HG03196 (cell line): ENCODE data around the gene NHLRC3.
"Not testable (repeated sequence)": the region's sequence is repeated elsewhere in the genome, so short reads cannot be mapped to it uniquely, and the experiment has no call there.

Experiments
- ATAC-seq: cut with Tn5 transposase; IDR thresholded peaks from one replicate; pipeline ENCODE4 v1.9.1; 2021; ENCODE audit not compliant: unreplicated experiment

NHLRC3 gene, protein sequence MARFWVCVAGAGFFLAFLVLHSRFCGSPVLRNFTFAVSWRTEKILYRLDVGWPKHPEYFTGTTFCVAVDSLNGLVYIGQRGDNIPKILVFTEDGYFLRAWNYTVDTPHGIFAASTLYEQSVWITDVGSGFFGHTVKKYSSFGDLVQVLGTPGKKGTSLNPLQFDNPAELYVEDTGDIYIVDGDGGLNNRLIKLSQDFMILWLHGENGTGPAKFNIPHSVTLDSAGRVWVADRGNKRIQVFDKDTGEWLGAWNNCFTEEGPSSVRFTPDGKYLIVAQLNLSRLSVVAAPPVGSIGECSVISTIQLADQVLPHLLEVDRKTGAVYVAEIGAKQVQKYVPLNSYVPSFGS

GRCh38 chr13:39037880-39038568 is at the start of gene NHLRC3, which contains the start of gene PROSER1:
NHLRC3 (plus strand) TSS chr13:39038456; CDS start chr13:39038640, 184 bp downstream.
PROSER1 (minus strand) TSS chr13:39038089; CDS start chr13:39037242, 847 bp downstream.
- ATAC-seq = peak; percentile 81

- no peak for ATAC-seq
Measured at GRCh38 chr13:38990693-38991092, 47.6 kb upstream of the NHLRC3 start, which contains the start of gene STOML3. STOML3 (minus strand) TSS chr13:38990831; CDS start chr13:38990721, 110 bp downstream.

GRCh38 chr13:38993381-38993780 is 44.9 kb upstream of the NHLRC3 start:
- ATAC-seq = no peak

- ATAC-seq = no peak
Measured at GRCh38 chr13:38998739-38999138, 39.5 kb upstream of the NHLRC3 start.

DNA sequence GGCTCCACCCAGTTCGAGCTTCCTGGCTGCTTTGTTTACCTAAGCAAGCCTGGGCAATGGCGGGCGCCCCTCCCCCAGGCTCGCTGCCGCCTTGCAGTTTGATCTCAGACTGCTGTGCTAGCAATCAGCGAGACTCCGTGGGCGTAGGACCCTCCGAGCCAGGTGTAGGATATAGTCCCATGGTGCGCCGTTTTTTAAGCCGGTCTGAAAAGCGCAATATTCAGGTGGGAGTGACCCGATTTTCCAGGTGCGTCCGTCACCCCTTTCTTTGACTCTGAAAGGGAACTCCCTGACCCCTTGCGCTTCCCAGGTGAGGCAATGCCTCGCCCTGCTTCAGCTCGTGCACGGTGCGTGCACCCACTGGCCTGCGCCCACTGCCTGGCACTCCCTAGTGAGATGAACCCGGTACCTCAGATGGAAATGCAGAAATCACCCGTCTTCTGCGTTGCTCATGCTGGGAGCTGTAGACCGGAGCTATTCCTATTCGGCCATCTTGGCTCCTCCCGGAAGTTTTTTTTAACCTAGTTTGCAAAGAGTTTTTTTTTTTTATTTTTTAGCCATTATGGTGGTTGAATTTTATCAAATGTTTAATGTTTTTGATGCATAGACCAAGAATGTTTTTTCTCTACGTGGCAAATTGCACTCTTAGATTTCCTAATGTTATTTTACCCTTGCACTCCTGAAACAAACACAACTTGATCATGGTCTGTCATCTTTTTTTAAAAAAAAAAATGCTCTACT is 31.7 kb upstream of the NHLRC3 start:
- ATAC-seq = not testable (repeated sequence)

- no peak for ATAC-seq
Measured at GRCh38 chr13:39012608-39013007, 25.6 kb upstream of the NHLRC3 start.

DNA sequence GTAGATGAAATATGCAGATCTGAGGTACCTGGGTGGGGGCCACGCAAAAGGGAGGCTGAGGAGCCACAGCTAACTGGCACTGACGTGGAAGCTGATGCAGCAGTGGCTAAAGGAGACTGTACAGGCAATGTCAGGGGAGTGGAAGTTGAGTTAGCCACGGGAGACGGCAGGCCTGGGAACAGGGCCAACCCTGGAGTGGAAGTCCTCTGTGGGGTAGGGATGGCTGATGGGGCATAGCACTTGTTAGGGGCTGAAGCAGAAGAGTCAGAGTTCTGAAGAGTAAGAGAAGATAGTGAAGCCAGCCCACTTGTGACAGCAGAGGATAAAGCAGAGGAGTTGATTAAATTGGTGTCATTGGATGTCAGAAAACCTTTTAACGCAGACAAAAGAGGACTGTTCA is 24.8 kb upstream of the NHLRC3 start:
- no peak for ATAC-seq

GRCh38 chr13:39016087-39016486 is 22.2 kb upstream of the NHLRC3 start:
- ATAC-seq = peak; percentile 90

GRCh38 chr13:39016787-39017186 is 21.5 kb upstream of the NHLRC3 start:
- ATAC-seq = peak; percentile 62

GRCh38 chr13:39020853-39021462 is 17.3 kb upstream of the NHLRC3 start:
- ATAC-seq = no peak

- no peak for ATAC-seq
Measured at GRCh38 chr13:39023316-39023715, 14.9 kb upstream of the NHLRC3 start.

DNA sequence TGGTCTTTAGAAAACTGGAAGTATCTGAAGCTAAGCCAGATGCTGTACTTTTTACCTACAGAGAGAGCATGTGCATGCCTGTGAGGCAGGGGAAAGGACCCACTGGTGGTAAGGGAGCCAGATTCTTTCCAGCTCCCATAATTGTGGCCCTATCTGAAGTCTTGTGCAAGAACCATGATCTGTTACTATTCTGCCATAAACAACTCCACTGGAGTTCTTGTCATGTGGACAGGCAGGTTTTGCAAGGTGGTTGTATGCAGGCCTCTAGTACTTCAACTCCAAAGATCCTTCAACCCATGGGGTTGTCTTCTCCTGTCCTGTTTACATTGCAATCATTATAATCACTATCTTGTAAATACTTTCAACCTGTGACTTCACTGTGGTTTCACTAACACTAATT is 14.5 kb upstream of the NHLRC3 start:
- ATAC-seq = no peak

DNA sequence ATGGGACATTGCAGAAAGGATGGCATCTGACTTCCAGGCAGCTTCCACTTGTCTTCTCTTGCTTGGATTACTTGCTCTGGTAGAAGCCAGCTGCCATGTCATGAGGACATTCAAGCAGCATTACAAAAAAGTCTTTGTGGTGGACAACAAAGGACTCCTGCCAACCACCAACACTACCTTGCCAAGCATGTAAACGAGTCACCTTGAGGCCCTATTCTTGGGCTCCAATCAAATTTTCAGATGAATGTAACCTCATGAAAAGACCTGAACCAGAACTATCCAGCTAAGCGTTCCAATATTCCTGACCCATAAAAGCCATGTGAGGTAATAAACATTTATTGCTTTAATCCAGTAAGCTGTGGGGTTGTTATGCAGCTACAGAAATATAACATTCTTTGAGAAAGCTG is 12.8 kb upstream of the NHLRC3 start:
- ATAC-seq = no peak

- ATAC-seq = no peak
Measured at GRCh38 chr13:39032150-39032549, 6.1 kb upstream of the NHLRC3 start.

GRCh38 chr13:39034085-39034484 is 4.2 kb upstream of the NHLRC3 start:
- no peak for ATAC-seq

GRCh38 chr13:39035204-39035603 is 3.1 kb upstream of the NHLRC3 start:
- no peak for ATAC-seq

GRCh38 chr13:39035799-39036198 is 2.5 kb upstream of the NHLRC3 start:
- ATAC-seq = no peak

DNA sequence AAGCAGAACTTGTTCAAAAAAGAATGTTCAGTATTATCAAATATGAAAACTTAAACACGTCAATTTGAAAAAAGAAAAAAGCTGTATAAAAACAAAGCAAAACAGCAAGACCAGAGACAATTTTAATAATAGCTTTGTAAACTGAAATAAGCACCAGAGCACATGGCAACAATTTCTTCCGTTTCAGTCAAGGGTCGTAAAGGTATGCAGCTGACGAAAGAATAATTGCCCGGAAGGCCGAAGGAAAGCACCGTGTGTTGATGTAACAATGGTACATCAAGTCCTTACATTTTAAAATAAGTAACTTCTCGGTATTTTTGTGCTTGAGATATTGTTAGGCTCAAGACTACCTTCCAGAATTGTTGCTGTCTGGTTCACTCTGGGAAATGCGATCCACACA is 2.0 kb upstream of the NHLRC3 start:
- no peak for ATAC-seq

DNA sequence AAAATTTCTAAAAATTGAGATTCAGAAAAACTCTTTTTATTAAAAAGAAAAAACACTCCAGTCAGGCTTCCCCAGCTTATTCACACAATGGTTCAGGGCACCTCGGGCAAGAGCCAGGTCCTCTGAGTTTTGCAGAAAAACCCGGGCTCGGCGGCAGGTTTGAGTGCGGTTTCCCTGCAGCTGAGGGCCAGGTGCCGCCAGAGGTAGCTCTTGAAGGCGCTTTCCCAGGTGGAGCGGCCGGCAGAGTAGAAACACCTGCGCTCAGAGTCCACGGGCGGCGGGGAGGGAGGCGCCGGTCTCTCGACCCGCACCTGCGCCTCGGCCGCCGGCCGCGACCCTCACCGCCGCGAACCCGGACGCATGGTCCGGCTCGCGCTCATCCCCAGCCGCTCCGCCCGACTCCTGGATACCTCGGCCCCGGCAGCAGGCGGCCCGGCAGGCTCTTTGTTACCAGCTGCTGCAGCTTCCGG is 811 bp upstream of the NHLRC3 start:
- ATAC-seq = no peak

DNA sequence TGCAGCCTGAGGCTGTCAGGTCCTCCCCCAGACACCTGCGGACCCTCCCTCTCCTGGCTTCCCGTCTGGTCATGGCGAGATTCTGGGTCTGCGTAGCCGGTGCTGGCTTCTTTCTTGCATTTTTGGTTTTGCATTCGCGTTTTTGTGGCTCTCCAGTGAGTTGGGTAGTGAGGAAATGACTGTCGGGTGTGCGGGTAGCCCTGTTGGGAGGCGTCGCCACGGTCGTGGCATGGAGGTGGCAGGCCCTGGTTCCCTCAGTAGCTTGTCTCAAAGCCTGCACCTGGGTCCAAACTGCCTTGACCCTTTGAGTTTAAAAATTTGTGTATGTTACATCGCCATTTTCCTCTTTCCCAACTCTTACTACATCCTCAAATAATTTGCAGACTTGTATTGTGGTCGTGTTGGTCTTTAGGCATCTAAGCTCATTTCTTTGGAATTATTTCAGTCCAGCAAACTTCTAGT is 344 bp downstream of the NHLRC3 start:
- peak; percentile 20 for ATAC-seq

- ATAC-seq = no peak
Measured at GRCh38 chr13:39039041-39039440, 785 bp downstream of the NHLRC3 start.
